Urinary bladder (tissue), 4 donors: Measurements from ENCODE around the gene CFAP70. TPM values are rescaled to one million over a fixed set of nuclear protein-coding genes. Genes with fewer than 3 reads are reported as not detected.
"Not testable (repeated sequence)": the region's sequence is repeated elsewhere in the genome, so short reads cannot be mapped to it uniquely, and the experiment has no call there.

Experiments used
- DNase-seq: peaks from one replicate; pipeline ENCODE4 v3.0.0-alpha.2; 2015; ENCODE audit errors: extremely low spot score
- H3K27ac ChIP-seq: one replicate; pipeline ENCODE4 v1.5.1; 2013; ENCODE audit warnings: low read depth, mild to moderate bottlenecking, moderate library complexity
- H3K36me3 ChIP-seq: one replicate; pipeline ENCODE4 v1.6.1; 2013; ENCODE audit warnings: mild to moderate bottlenecking, moderate library complexity; ENCODE audit not compliant: insufficient read depth
- H3K4me1 ChIP-seq: one replicate; pipeline ENCODE4 v1.6.1; 2013; ENCODE audit warnings: mild to moderate bottlenecking, moderate library complexity; ENCODE audit not compliant: insufficient read depth
- H3K4me3 ChIP-seq: one replicate; pipeline ENCODE4 v1.5.1; 2013; ENCODE audit warnings: low read depth, low read length
- WGBS: extraction: QIAGEN DNeasy Blood & Tissue Kit; methylation state at CpG from one replicate; pipeline ENCODE4 v1.1.7; 2013; 5-methylcytosine and 5-hydroxymethylcytosine counted together
- polyA plus RNA-seq: library from polyadenylated mRNA; stranded (reverse); fragments of 200-250 nt; gene quantifications from one replicate; pipeline ENCODE4 v1.2.3, GENCODE V29; 2013
- total RNA-seq: library from RNA; depleted of rRNA; stranded (reverse); fragments of >200 nt; gene quantifications from one replicate; pipeline ENCODE4 v1.2.3, GENCODE V29; 2014
- donor health status: healthy with polysubstance abuse.
- donor health status: healthy.

Gene CFAP70
- total and polyA plus RNA-seq, 2 donors: 0.56 to 2.2 TPM

GRCh38 chr10:73368238-73368637, 9.6 kb upstream of the CFAP70 start:
- no peak for DNase-seq
- 90% methylated on average over 4 of the region's 4 CpGs for WGBS
- no peaks in the 10 kb centered on the region for H3K4me1 ChIP-seq
- no peak overlapping the region for H3K4me3 ChIP-seq
- no peak overlapping the region for H3K27ac ChIP-seq
- H3K36me3 ChIP-seq: peaks cover 2% of the 10 kb centered on the region

GRCh38 chr10:73366381-73367298, 8.0 kb upstream of the CFAP70 start:
- WGBS: 91% methylated on average over 6 of the region's 6 CpGs

DNA sequence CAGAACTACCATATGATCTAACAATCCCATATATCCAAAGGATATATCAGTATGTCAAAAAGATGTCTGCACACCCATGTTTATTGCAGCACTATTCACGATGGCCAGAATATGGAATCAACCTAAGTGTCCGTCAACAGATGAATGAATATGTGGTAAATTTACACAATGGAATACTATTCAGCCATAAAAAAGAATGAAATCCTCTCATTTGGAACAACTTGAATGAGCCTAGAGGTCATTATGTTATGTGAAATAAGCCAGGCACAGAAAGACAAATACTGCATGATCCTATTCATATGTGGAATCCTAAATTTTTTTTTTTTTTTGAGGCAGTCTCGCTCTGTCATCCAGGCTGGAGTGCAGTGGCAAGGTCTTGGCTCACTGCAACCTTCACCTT, 6.3 kb upstream of the CFAP70 start:
- H3K4me1 ChIP-seq: no peaks in the 10 kb centered on the region
- H3K36me3 ChIP-seq: peaks cover 3% of the 10 kb centered on the region
- 99% methylated on average over 3 of the region's 3 CpGs for WGBS
- H3K4me3 ChIP-seq: no peak overlapping the region
- H3K27ac ChIP-seq: no peak overlapping the region
- no peak for DNase-seq

More at GRCh38 chr10:73366381-73367298, 8.0 kb upstream of the CFAP70 start:
- no peak overlapping the region for H3K4me3 ChIP-seq
- H3K36me3 ChIP-seq: peaks cover 5% of the 10 kb centered on the region
- H3K27ac ChIP-seq: no peak overlapping the region
- DNase-seq: no peak
- no peaks in the 10 kb centered on the region for H3K4me1 ChIP-seq

- WGBS: 76% methylated on average over 8 of the region's 8 CpGs
- Histone ChIP-seq H3K4me1 (no peaks in the 10 kb centered on the region), H3K36me3 (peaks cover 3% of the 10 kb centered on the region), H3K27ac (no peak overlapping the region), H3K4me3 (no peak overlapping the region)
- no peak for DNase-seq
Measured at GRCh38 chr10:73359492-73359891, 828 bp upstream of the CFAP70 start.

GRCh38 chr10:73357821-73358220, 843 bp downstream of the CFAP70 start:
- H3K36me3 ChIP-seq: peaks cover 3% of the 10 kb centered on the region
- WGBS: 34% methylated on average over 5 of the region's 5 CpGs
- DNase-seq: no peak
- H3K4me1 ChIP-seq: no peaks in the 10 kb centered on the region
- H3K4me3 ChIP-seq: peak overlapping the region; percentile 70
- no peak overlapping the region for H3K27ac ChIP-seq

DNA sequence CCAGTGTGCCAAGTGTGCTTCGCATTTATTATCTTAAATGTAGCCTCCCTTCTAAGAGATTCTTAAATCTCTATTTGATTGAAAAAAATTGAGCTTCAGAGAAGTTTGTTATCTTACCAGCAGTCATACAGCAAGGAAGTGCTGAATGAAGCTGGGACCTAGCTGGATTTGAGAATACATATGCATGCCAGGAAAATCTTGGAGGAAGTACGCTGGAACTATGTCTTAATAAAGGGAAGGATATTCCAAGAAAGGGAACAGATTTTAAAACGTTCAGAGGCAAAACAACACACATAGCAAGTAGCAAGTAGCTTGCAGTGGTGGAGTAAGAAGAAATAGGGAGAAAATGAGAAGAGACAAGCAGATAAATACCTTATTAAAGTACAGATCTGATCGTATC, 1.5 kb downstream of the CFAP70 start:
- Histone ChIP-seq H3K27ac (no peak overlapping the region), H3K4me3 (no peak overlapping the region), H3K36me3 (no peaks in the 10 kb centered on the region), H3K4me1 (no peaks in the 10 kb centered on the region)
- DNase-seq: no peak
- WGBS: 39% methylated on average over 4 of the region's 4 CpGs

- H3K36me3 ChIP-seq: no peaks in the 10 kb centered on the region
- no peak overlapping the region for H3K4me3 ChIP-seq
- no peak for DNase-seq
- no peaks in the 10 kb centered on the region for H3K4me1 ChIP-seq
- no peak overlapping the region for H3K27ac ChIP-seq
- 92% methylated on average over 1 of the region's 1 CpG for WGBS
Measured at GRCh38 chr10:73344269-73344668, 14.4 kb downstream of the CFAP70 start.

DNA sequence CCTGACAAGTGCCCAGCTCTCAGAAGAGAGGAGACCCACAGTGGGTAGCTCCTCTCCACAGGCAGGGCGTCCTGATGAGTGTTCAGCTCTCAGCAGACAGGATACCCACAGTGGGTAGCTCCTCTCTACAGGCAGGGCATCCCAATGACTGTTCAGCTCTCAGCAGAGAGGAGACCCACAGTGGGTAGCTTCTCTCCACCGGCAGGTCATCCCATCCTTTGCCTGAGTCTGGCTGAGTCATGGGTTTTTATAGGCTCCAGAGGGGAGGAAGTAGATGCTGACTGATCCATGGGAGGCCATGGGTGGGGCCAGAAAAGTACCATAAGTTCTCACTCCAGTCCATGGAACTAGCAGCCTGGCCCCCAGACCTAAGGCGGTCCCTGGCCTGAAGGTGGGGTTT, 18.5 kb downstream of the CFAP70 start:
- no peak overlapping the region for H3K27ac ChIP-seq
- DNase-seq: no peak
- WGBS: 91% methylated on average over 3 of the region's 3 CpGs
- H3K4me3 ChIP-seq: no peak overlapping the region
- H3K36me3 ChIP-seq: no peaks in the 10 kb centered on the region
- H3K4me1 ChIP-seq: no peaks in the 10 kb centered on the region

DNA sequence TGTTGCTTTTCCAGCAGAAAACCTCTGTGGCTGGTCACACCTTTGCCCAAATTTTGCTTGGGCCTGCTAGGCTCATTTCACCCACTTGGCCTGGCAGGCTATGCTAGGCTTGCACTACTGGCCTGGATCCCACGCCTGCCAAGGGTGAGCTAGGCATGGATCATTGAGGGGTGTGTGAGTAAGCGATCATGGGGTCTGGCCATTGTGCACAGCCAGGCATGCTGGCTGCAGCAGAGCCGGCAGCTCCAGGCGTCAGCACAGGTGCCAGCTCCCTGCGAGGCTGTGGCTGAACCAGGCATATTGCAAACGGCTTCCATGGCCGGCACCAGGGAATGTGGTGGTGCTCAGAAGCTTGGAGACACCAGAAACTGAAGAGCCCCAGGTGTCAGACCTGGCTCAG, 19.2 kb downstream of the CFAP70 start:
- no peak for DNase-seq
- Histone ChIP-seq H3K27ac (no peak overlapping the region), H3K36me3 (no peaks in the 10 kb centered on the region), H3K4me3 (no peak overlapping the region), H3K4me1 (no peaks in the 10 kb centered on the region)
- 84% methylated on average over 7 of the region's 7 CpGs for WGBS

DNA sequence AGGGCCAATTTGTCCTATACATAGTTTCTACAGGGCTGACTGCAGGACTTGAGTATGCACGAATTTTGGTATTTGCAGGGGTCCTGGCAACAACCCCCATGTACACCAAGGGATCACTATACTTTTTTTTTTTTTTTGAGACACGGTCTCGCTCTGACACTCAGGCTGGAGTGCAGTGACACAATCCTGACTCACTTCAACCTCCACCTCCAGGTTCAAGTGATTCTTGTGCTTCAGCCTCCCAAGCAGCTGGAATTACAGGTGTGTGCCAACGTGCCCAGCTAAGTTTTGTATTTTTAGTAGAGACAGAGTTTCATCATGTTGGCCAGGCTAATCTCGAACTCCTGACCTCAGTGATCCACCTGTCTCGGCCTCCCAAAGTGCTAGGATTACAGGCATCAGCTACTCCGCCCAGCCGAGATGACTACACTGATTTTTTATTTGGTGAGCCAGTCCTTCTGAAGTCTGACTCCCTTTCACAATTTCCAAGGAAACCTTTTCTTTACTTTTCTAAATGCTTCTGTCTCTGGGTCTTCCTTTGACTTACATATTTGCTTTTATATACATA, 19.8 kb downstream of the CFAP70 start:
- 86% methylated on average over 8 of the region's 8 CpGs for WGBS
- no peaks in the 10 kb centered on the region for H3K36me3 ChIP-seq
- H3K4me1 ChIP-seq: no peaks in the 10 kb centered on the region
- DNase-seq: no peak
- H3K4me3 ChIP-seq: no peak overlapping the region
- no peak overlapping the region for H3K27ac ChIP-seq

GRCh38 chr10:73333202-73333601, 25.5 kb downstream of the CFAP70 start:
- 99% methylated on average over 1 of the region's 1 CpG for WGBS
- H3K4me3 ChIP-seq: no peak overlapping the region
- H3K4me1 ChIP-seq: no peaks in the 10 kb centered on the region
- H3K27ac ChIP-seq: no peak overlapping the region
- H3K36me3 ChIP-seq: no peaks in the 10 kb centered on the region
- no peak for DNase-seq

DNA sequence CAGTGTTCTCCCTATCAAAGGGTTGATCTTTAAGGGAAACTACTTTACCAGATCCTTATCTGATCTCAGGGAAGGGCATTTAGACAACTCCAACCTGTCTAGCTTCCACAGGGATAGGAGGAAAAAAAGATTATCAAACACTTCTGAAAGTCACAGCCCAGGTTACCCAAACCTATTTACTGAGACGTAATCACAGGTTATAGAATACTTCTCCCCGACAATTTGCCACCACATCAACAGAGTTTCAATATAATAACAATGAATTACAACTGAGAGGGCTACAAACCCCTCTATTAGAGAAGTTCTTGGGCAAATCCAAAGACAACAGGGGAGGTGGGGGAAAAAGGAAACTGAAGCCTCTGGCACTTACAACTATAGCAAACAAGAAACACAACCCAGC, 26.3 kb downstream of the CFAP70 start:
- H3K4me3 ChIP-seq: no peak overlapping the region
- 70% methylated on average over 2 of the region's 2 CpGs for WGBS

GRCh38 chr10:73328523-73328922, 30.1 kb downstream of the CFAP70 start:
- not testable (repeated sequence) for H3K36me3 ChIP-seq, H3K4me1 ChIP-seq, H3K4me3 ChIP-seq, H3K27ac ChIP-seq, DNase-seq
- no CpG with 5 or more reads among the region's 1 CpG for WGBS

More for the DNA sequence above, 26.3 kb downstream of the CFAP70 start:
- Histone ChIP-seq H3K27ac (no peak overlapping the region), H3K4me1 (no peaks in the 10 kb centered on the region), H3K36me3 (no peaks in the 10 kb centered on the region)
- DNase-seq: no peak

DNA sequence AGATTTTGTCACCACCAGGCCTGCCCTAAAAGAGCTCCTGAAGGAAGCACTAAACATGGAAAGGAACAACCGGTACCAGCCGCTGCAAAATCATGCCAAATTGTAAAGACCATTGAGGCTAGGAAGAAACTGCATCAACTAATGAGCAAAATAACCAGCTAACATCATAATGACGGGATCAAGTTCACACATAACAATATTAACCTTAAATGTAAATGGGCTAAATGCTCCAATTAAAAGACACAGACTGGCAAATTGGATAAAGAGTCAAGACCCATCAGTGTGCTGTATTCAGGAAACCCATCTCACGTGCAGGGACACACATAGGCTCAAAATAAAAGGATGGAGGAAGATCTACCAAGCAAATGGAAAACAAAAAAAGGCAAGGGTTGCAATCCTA, 33.4 kb downstream of the CFAP70 start:
- not testable (repeated sequence) for H3K27ac ChIP-seq, H3K4me3 ChIP-seq, H3K4me1 ChIP-seq, DNase-seq, H3K36me3 ChIP-seq
- WGBS: 61% methylated on average over 2 of the region's 4 CpGs
